Transverse colon (tissue), 4 donors: ENCODE measurements around the gene GNPTAB. TPM values are rescaled to one million over a fixed set of nuclear protein-coding genes. Genes with fewer than 3 reads are reported as not detected.
"Not testable (repeated sequence)": the region's sequence is repeated elsewhere in the genome, so short reads cannot be mapped to it uniquely, and the experiment has no call there.

Experiments
- DNase-seq: peaks from one replicate; pipeline ENCODE4 v3.0.0-alpha.2; 2019
- H3K27ac ChIP-seq, 4 donors: fragments of 200-600 bp; sonication (generic); 2 replicates each; pipeline ENCODE4 v1.5.1; 2016 to 2018; ENCODE audit warnings: inconsistent platforms in 4 of 4
- H3K27me3 ChIP-seq: fragments of 200-600 bp; sonication (generic); 2 replicates; pipeline ENCODE4 v1.5.1; 2017; ENCODE audit warnings: inconsistent platforms
- H3K36me3 ChIP-seq, 4 donors: fragments of 200-600 bp; sonication (generic); 2 replicates each; pipeline ENCODE4 v1.5.1; 2017 to 2019; ENCODE audit warnings: inconsistent platforms in 4 of 4
- H3K4me1 ChIP-seq, 4 donors: fragments of 200-600 bp; sonication (generic); 2 replicates each; pipeline ENCODE4 v1.5.1; 2017 to 2020; ENCODE audit warnings: inconsistent platforms in 4 of 4
- H3K4me3 ChIP-seq, 4 donors: fragments of 200-600 bp; sonication (generic); 1 replicate in 1 of 4; 2 replicates in 3 of 4; pipeline versions ENCODE4 v1.5.1 to v1.6.1; 2017 to 2019; ENCODE audit warnings: inconsistent platforms in 4 of 4
- H3K9me3 ChIP-seq, 2 donors: fragments of 200-600 bp; sonication (generic); 2 replicates each; pipeline ENCODE4 v1.5.1; 2017 to 2019; ENCODE audit warnings: inconsistent platforms in 2 of 2
- EP300 ChIP-seq: sonication (generic); formaldehyde crosslinking; IDR thresholded peaks from one replicate; pipeline ENCODE4 v1.6.1; 2017; ENCODE audit warnings: antibody characterized with exemption, low read depth
- POLR2A ChIP-seq: fragments of 450-650 bp; IDR thresholded peaks from one replicate; pipeline ENCODE4 v1.6.1; 2016; ENCODE audit warnings: antibody characterized with exemption, mild to moderate bottlenecking, moderate library complexity
- POLR2AphosphoS5 ChIP-seq, 3 donors: sonication (generic); formaldehyde crosslinking; IDR thresholded peaks; one replicate each; pipeline ENCODE4 v1.6.1; 2016; ENCODE audit warnings: antibody characterized with exemption in 3 of 3
- WGBS, 2 donors: methylation state at CpG; one replicate each; pipeline ENCODE4 v1.1.5; 2018; ENCODE audit warnings: low coverage in 1 of 2; 5-methylcytosine and 5-hydroxymethylcytosine counted together
- in situ Hi-C, 4 donors: fragments of 200-750 bp; cut with MboI; loops; one replicate each; pipeline versions ENCODE4 v1.15.0 to v1.15.1; 2017; ENCODE audit warnings: low sequenced_read_pairs in 3 of 4, low pct_ligation_motif_present in 1 of 4, low pct_unique_long_range_greater_than_20kb in 1 of 4
- intact Hi-C: fragments of 100-400 bp; cut with DNase I; formaldehyde crosslinking; loops from one replicate; pipeline ENCODE4 v1.15.1; 2023; ENCODE audit warnings: low total_unique reads
- total RNA-seq, 4 donors: library from RNA; depleted of rRNA; stranded (reverse); fragments of >200 nt; gene quantifications; one replicate each; pipeline ENCODE4 v1.1.0, GENCODE V29; 2016
- TF ChIP-seq, protein P1 (sequence below), 5 experiments: fragments of 200-600 bp in 3 of 5; fragments of 450-650 bp in 2 of 5; sonication (generic) in 3 of 5; IDR thresholded peaks; 1 replicate in 2 of 5; 2 replicates in 3 of 5; pipeline ENCODE4 v1.5.1; 2016 to 2017; ENCODE audit warnings: antibody characterized with exemption in 5 of 5, inconsistent platforms in 3 of 5, mild to moderate bottlenecking in 2 of 5, moderate library complexity in 1 of 5

GNPTAB gene
- total RNA-seq, 4 donors from 2014 or later = 24.1 to 83.0 (median 64.5) TPM

DNA sequence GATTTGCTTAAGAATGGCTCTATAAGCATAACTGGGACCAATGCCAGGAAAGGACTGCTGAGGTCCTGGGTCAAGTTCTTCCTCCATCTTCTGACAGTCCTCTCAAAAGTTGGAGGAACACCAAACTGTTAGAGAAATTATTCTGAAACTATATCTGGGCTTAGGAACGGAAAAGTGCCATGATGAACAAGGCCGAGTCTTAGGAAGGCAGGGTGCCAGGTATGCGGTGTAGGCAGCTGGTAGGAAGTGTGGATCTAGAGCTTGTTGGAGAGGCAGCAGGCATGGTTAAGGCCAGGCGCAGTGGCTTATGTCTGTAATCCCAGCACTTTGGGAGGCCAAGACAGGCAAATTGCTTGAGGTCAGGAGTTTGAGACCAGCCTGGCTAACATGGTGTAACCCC, 7.7 kb downstream of the GNPTAB start:
- whole genome bisulfite sequencing, 2 donors = 83 to 92% methylated on average over 4 of the region's 4 CpGs
- H3K27ac ChIP-seq = no peak overlapping the region
- no peaks in the 10 kb centered on the region for H3K27me3 ChIP-seq
- H3K36me3 ChIP-seq = no peaks in the 10 kb centered on the region
- in situ Hi-C loops (no loop called here), intact Hi-C loops (no loop called here)
- TF ChIP-seq, protein P1, sequence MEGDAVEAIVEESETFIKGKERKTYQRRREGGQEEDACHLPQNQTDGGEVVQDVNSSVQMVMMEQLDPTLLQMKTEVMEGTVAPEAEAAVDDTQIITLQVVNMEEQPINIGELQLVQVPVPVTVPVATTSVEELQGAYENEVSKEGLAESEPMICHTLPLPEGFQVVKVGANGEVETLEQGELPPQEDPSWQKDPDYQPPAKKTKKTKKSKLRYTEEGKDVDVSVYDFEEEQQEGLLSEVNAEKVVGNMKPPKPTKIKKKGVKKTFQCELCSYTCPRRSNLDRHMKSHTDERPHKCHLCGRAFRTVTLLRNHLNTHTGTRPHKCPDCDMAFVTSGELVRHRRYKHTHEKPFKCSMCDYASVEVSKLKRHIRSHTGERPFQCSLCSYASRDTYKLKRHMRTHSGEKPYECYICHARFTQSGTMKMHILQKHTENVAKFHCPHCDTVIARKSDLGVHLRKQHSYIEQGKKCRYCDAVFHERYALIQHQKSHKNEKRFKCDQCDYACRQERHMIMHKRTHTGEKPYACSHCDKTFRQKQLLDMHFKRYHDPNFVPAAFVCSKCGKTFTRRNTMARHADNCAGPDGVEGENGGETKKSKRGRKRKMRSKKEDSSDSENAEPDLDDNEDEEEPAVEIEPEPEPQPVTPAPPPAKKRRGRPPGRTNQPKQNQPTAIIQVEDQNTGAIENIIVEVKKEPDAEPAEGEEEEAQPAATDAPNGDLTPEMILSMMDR (IDR thresholded peaks at IDR 0.05) = no peak
- TF ChIP-seq POLR2A (no peak), EP300 (no peak), POLR2AphosphoS5 (IDR thresholded peaks at IDR 0.05) (no peak)
- peaks cover 0 to 40% (median 11%) of the 10 kb centered on the region in 4 donors for H3K4me1 ChIP-seq
- no peak for DNase-seq
- H3K9me3 ChIP-seq = no peaks in the 10 kb centered on the region
- no peak overlapping the region for H3K4me3 ChIP-seq

DNA sequence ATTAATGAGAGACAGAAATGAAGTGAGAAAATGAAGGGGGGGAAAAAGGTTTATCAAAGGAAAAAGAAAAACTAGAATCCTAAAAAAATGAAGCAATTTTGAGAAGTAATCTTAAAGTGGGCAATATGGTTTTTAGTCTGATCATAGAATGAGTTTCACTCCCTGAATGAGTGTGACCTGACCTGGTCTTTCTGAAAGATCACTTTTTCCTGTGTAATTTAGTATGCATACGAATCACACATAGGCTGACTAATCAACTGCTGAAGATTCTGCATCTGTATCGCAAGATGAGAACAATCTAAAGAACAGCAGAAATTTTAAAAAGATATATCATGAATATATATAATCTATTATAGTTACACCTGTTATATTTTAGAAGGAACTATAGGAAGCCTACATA, 11.3 kb downstream of the GNPTAB start:
- no peak overlapping the region for H3K27ac ChIP-seq
- 71 to 100% methylated on average over 2 of the region's 2 CpGs for WGBS, 2 donors
- intact Hi-C loops = no loop called here

GRCh38 chr12:101818689-101819088, 12.1 kb downstream of the GNPTAB start:
- DNase-seq, H3K36me3 ChIP-seq, H3K27ac ChIP-seq, intact Hi-C loops, H3K4me3 ChIP-seq, H3K4me1 ChIP-seq, in situ Hi-C loops, H3K27me3 ChIP-seq, H3K9me3 ChIP-seq: not testable (repeated sequence)
- WGBS, 2 donors = 98% methylated on average over 4 of the region's 4 CpGs; no CpG with 5 or more reads in 1 of the 2 donors

More for the DNA sequence above, 11.3 kb downstream of the GNPTAB start:
- in situ Hi-C loops = no loop called here
- no peaks in the 10 kb centered on the region for H3K27me3 ChIP-seq
- peaks cover 0 to 15% (median 5%) of the 10 kb centered on the region in 4 donors for H3K4me1 ChIP-seq
- H3K9me3 ChIP-seq = no peaks in the 10 kb centered on the region
- H3K4me3 ChIP-seq = no peak overlapping the region
- no peaks in the 10 kb centered on the region for H3K36me3 ChIP-seq
- TF ChIP-seq POLR2AphosphoS5 (IDR thresholded peaks at IDR 0.05) (no peak), POLR2A (no peak), EP300 (no peak)
- TF ChIP-seq, protein P1 (IDR thresholded peaks at IDR 0.05) = no peak
- no peak for DNase-seq

- DNase-seq = no peak
- 92 to 100% methylated on average over 2 of the region's 2 CpGs for WGBS, 2 donors
Observed at GRCh38 chr12:101813117-101813516, 17.6 kb downstream of the GNPTAB start.

DNA sequence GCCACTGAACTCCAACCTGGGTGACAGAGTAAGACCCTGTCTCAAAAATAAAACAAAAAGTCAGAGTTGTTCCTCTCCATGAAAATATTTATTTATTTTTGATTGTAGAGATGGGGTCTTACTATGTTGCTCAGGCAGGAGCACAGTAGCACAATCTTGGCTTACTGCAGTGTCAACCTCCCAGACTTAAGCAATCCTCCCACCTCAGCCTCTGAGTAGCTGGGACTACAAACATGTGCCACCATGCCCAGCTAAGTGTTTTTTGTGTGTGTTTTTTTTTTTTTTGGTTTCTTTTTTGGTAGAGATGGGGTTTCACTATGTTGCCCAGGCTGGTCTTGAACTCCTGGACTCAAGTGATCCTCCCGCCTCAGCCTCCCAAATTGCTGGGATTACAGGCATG, 18.0 kb downstream of the GNPTAB start:
- H3K4me1 ChIP-seq, H3K9me3 ChIP-seq, H3K36me3 ChIP-seq, H3K27ac ChIP-seq, in situ Hi-C loops, intact Hi-C loops, H3K4me3 ChIP-seq, DNase-seq, H3K27me3 ChIP-seq: not testable (repeated sequence)
- 100% methylated on average over 1 of the region's 1 CpG for WGBS, 2 donors

More at GRCh38 chr12:101813117-101813516, 17.6 kb downstream of the GNPTAB start:
- Histone ChIP-seq H3K36me3 (no peaks in the 10 kb centered on the region), H3K4me1 (no peaks in the 10 kb centered on the region), H3K4me3 (no peak overlapping the region), H3K9me3 (no peaks in the 10 kb centered on the region), H3K27ac (no peak overlapping the region), H3K27me3 (no peaks in the 10 kb centered on the region)
- intact Hi-C loops (no loop called here), in situ Hi-C loops (no loop called here)
- TF ChIP-seq, protein P1 (IDR thresholded peaks at IDR 0.05) = no peak
- no peak for TF ChIP-seq POLR2A
- TF ChIP-seq EP300 = no peak
- TF ChIP-seq POLR2AphosphoS5 (IDR thresholded peaks at IDR 0.05) = no peak

DNA sequence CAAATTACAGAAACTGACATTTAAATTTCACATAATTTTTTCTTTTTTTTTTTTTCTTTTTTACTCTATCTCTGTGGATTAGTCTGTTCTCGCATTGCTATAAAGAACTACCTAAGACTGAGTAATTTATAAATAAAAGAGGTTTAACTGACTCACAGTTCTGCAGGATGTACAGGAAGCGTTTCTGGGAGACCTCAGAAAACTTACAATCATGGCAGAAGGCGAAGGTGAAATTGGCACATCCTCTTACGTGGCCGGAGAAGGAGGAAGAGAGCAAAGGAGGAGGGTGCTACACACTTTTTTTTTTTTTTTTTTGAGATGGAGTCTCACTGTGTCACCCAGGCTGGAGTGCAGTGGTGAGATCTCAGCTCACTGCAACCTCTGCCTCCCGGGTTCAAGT, 19.4 kb downstream of the GNPTAB start:
- in situ Hi-C loops, intact Hi-C loops, H3K36me3 ChIP-seq, H3K9me3 ChIP-seq, H3K27me3 ChIP-seq, H3K4me3 ChIP-seq, H3K4me1 ChIP-seq, H3K27ac ChIP-seq, DNase-seq: not testable (repeated sequence)
- 88 to 91% methylated on average over 5 to 6 of the region's 6 CpGs for WGBS, 2 donors
